A549 (cell line): ENCODE results near the gene MAP1LC3B2. TPM values are rescaled to one million over a fixed set of nuclear protein-coding genes. Genes with fewer than 3 reads are reported as not detected.

Experiments used
- ATAC-seq, 2 experiments: fragments of 200-7000 bp in 1 of 2; fragments of >200 bp in 1 of 2; cut with Nextera tagmentation in 1 of 2; cut with Tn5 transposase in 1 of 2; 3 replicates each; pipeline versions ENCODE4 v1.8.0 to v1.9.1; 2018 to 2020; ENCODE audit warnings: mild to moderate bottlenecking in 1 of 2, moderate library complexity in 1 of 2
- CTCF ChIA-PET: fragments of 300-600 bp; sonication (Branson Sonifier 250); formaldehyde crosslinking; extraction: SDS; loops from one replicate; lab custom pipeline; 2021; ENCODE audit warnings: antibody characterized with exemption, inconsistent platforms; lab: Yijun Ruan, JAX
- POLR2A ChIA-PET: fragments of 350-600 bp; formaldehyde crosslinking; extraction: SDS; loops from one replicate; lab custom pipeline; 2021; ENCODE audit warnings: antibody characterized with exemption, inconsistent platforms; lab: Yijun Ruan, JAX
- DNase-seq, 2 experiments: peaks; one replicate each; pipeline versions ENCODE4 v3.0.0 to v3.0.0-alpha.2; 2011 to 2016; ENCODE audit warnings: low read depth in 1 of 2, low spot score in 1 of 2
- FAIRE-seq: peaks from 2 replicates; lab custom pipeline; 2011; peaks lifted over from hg19 to GRCh38; lab: Jason Lieb, UNC
- H3K27ac ChIP-seq, 2 experiments: fragments of >200 bp; sonication (Bioruptor Twin); formaldehyde crosslinking; 3 replicates each; pipeline ENCODE4 v1.5.1; 2016 to 2017
- H3K4me1 ChIP-seq: fragments of >200 bp; sonication (Bioruptor Twin); formaldehyde crosslinking; 3 replicates; pipeline ENCODE4 v1.6.1; 2016
- H3K4me2 ChIP-seq: fragments of >200 bp; sonication (Bioruptor Twin); formaldehyde crosslinking; 3 replicates; pipeline ENCODE4 v1.6.1; 2016
- H3K4me3 ChIP-seq: fragments of >200 bp; sonication (Bioruptor Twin); formaldehyde crosslinking; 3 replicates; pipeline ENCODE4 v1.5.1; 2016
- H3K9me3 ChIP-seq: fragments of >200 bp; sonication (Bioruptor Twin); formaldehyde crosslinking; 3 replicates; pipeline ENCODE4 v1.6.1; 2016
- CHD2 ChIP-seq: fragments of 150-350 bp; IDR thresholded peaks from 2 replicates; pipeline ENCODE4 v1.6.1; 2014; ENCODE audit warnings: low read length; ENCODE audit not compliant: partially characterized antibody
- EHF ChIP-seq: fragments of 250-450 bp; sonication (Bioruptor Pico); IDR thresholded peaks from 2 replicates; pipeline ENCODE4 v1.5.0; 2020; ENCODE audit warnings: mild to moderate bottlenecking
- ESRRA ChIP-seq: fragments of 150-350 bp; IDR thresholded peaks from 2 replicates; pipeline ENCODE4 v1.6.1; 2014; ENCODE audit warnings: mild to moderate bottlenecking, low read length, borderline replicate concordance
- FOSB ChIP-seq: fragments of 250-450 bp; sonication (Bioruptor Pico); IDR thresholded peaks from 2 replicates; pipeline ENCODE4 v1.5.0; 2020; ENCODE audit warnings: mild to moderate bottlenecking, moderate library complexity
- FOSL2 ChIP-seq, 2 experiments: fragments of 450-650 bp in 1 of 2; fragments of >200 bp in 1 of 2; sonication (Bioruptor Twin) in 1 of 2; formaldehyde crosslinking; IDR thresholded peaks; 2 replicates each; pipeline versions ENCODE4 v1.5.0 to v1.6.1; 2016 to 2020; ENCODE audit warnings: mild to moderate bottlenecking in 1 of 2, moderate library complexity in 1 of 2
- GATA3 ChIP-seq: IDR thresholded peaks from 2 replicates; pipeline ENCODE4 v1.6.1; 2012; ENCODE audit warnings: borderline replicate concordance
- HDAC2 ChIP-seq: fragments of 200-600 bp; sonication (generic); IDR thresholded peaks from 2 replicates; pipeline ENCODE4 v1.6.1; 2016
- HES2 ChIP-seq: fragments of >200 bp; sonication (Bioruptor Twin); formaldehyde crosslinking; IDR thresholded peaks from 2 replicates; pipeline ENCODE4 v1.6.1; 2016
- HEYL ChIP-seq: fragments of 250-450 bp; sonication (Bioruptor Pico); IDR thresholded peaks from 2 replicates; pipeline ENCODE4 v1.8.0; 2021; ENCODE audit warnings: mild to moderate bottlenecking, moderate library complexity
- HMGXB4 ChIP-seq: fragments of 250-450 bp; sonication (Bioruptor Pico); IDR thresholded peaks from 2 replicates; pipeline ENCODE4 v1.5.0; 2021; ENCODE audit warnings: mild to moderate bottlenecking, moderate library complexity, borderline replicate concordance
- HOXA7 ChIP-seq: fragments of 250-450 bp; sonication (Bioruptor Pico); IDR thresholded peaks from 2 replicates; pipeline ENCODE4 v1.5.0; 2020; ENCODE audit warnings: mild to moderate bottlenecking, moderate library complexity
- KDM1A ChIP-seq: fragments of 200-600 bp; sonication (generic); IDR thresholded peaks from 2 replicates; pipeline ENCODE4 v1.6.1; 2016; ENCODE audit warnings: low read depth, mild to moderate bottlenecking
- MAZ ChIP-seq: fragments of 150-350 bp; IDR thresholded peaks from 2 replicates; pipeline ENCODE4 v1.6.1; 2014; ENCODE audit warnings: antibody characterized with exemption, low read depth, low read length, borderline replicate concordance
- MYC ChIP-seq: IDR thresholded peaks from 2 replicates; pipeline ENCODE4 v1.6.1; 2012; ENCODE audit warnings: mild to moderate bottlenecking, inconsistent platforms, low read length, improper control_type of control experiment, borderline replicate concordance
- NPAS2 ChIP-seq: fragments of 250-450 bp; sonication (Bioruptor Pico); IDR thresholded peaks from 2 replicates; pipeline ENCODE4 v1.8.0; 2022; ENCODE audit warnings: mild to moderate bottlenecking, moderate library complexity, borderline replicate concordance
- NR3C1 ChIP-seq: fragments of >200 bp; sonication (Bioruptor Twin); formaldehyde crosslinking; IDR thresholded peaks from 3 replicates; pipeline ENCODE4 v1.6.1; 2017
- RAD21 ChIP-seq, 2 experiments: fragments of >200 bp in 1 of 2; sonication (Bioruptor Twin) in 1 of 2; formaldehyde crosslinking in 1 of 2; IDR thresholded peaks in 1 of 2; conservative IDR thresholded peaks in 1 of 2; 2 replicates in 1 of 2; 3 replicates in 1 of 2; pipeline ENCODE4 v1.6.1; 2012 to 2018; ENCODE audit warnings: inconsistent platforms in 1 of 2
- RCOR1 ChIP-seq: fragments of 150-350 bp; IDR thresholded peaks from 2 replicates; pipeline ENCODE4 v1.6.1; 2014; ENCODE audit warnings: antibody characterized with exemption, low read length, low read depth
- RNF2 ChIP-seq: fragments of 200-600 bp; sonication (generic); IDR thresholded peaks from 2 replicates; pipeline ENCODE4 v1.6.1; 2016; ENCODE audit warnings: low read depth, mild to moderate bottlenecking, antibody characterized with exemption, moderate library complexity, borderline replicate concordance
- SMC3 ChIP-seq: fragments of >200 bp; sonication (Bioruptor Twin); formaldehyde crosslinking; IDR thresholded peaks from 3 replicates; pipeline ENCODE4 v1.6.1; 2018; ENCODE audit warnings: inconsistent platforms
- TFCP2L1 ChIP-seq: fragments of 250-450 bp; sonication (Bioruptor Pico); IDR thresholded peaks from 2 replicates; pipeline ENCODE4 v1.5.0; 2021; ENCODE audit warnings: mild to moderate bottlenecking
- USF2 ChIP-seq: fragments of 450-650 bp; IDR thresholded peaks from 2 replicates; pipeline ENCODE4 v1.6.1; 2014; ENCODE audit warnings: antibody characterized with exemption
- ZFP36 ChIP-seq: fragments of 450-650 bp; IDR thresholded peaks from 2 replicates; pipeline ENCODE4 v1.6.1; 2014; ENCODE audit warnings: borderline replicate concordance; ENCODE audit not compliant: partially characterized antibody
- ZNF302 ChIP-seq: fragments of 250-450 bp; sonication (Bioruptor Pico); IDR thresholded peaks from 2 replicates; pipeline ENCODE4 v1.9.0; 2021; ENCODE audit warnings: inconsistent platforms, mild to moderate bottlenecking, moderate library complexity
- WGBS: methylation state at CpG from one replicate; pipeline ENCODE4 v1.1.6; 2017; ENCODE audit errors: missing lambda C conversion rate; 5-methylcytosine and 5-hydroxymethylcytosine counted together
- polyA plus RNA-seq, 4 experiments: library from polyadenylated mRNA; depleted of rRNA in 3 of 4; stranded (reverse); fragments of >200 nt; fragmentation: RNase III in 1 of 4; extraction: RNeasy Plus Mini Kit Qiagen cat#74134 plus additional on column Dnase treatment in 1 of 4; gene quantifications; 2 replicates in 3 of 4; 3 replicates in 1 of 4; pipeline ENCODE4 v1.2.3, GENCODE V29; 2011 to 2017
- TF ChIP-seq, protein P1 (sequence below): IDR thresholded peaks from 2 replicates; pipeline ENCODE4 v1.6.1; 2012

Gene MAP1LC3B2
- polyA plus RNA-seq, 2 of the 4 experiments (the other 2 are of a cell fraction): 2.1 to 2.8 TPM

GRCh38 chr12:116537101-116537904, 21.9 kb upstream of the MAP1LC3B2 start:
- ATAC-seq (no peak), DNase-seq (no peak), FAIRE-seq (no peak)
- H3K27ac ChIP-seq: peak overlapping the region in 1 of 2 experiments; percentile 19; a peak in 1 of 6 replicates
- ChIA-PET CTCF (interaction anchor here (1.7 kb wide), 1 partner anchor 137 kb away, joined by 4 read pairs; no protein-coding TSS in a partner anchor), POLR2A (no interaction called here)
- no peak overlapping the region for H3K4me3 ChIP-seq
- H3K9me3 ChIP-seq: no peaks in the 10 kb centered on the region
- H3K4me1 ChIP-seq: peaks cover 31% of the 10 kb centered on the region
- 90% methylated on average over 15 of the region's 15 CpGs for WGBS
- no peak for TF ChIP-seq CHD2
- TF ChIP-seq HMGXB4 (CRISPR knock-in tag): no peak
- no peak for TF ChIP-seq TFCP2L1 (CRISPR knock-in tag)
- no peak for TF ChIP-seq MYC
- no peak for TF ChIP-seq NR3C1
- TF ChIP-seq KDM1A: no peak
- no peak for TF ChIP-seq MAZ
- no peak for TF ChIP-seq ESRRA
- TF ChIP-seq, protein P1, sequence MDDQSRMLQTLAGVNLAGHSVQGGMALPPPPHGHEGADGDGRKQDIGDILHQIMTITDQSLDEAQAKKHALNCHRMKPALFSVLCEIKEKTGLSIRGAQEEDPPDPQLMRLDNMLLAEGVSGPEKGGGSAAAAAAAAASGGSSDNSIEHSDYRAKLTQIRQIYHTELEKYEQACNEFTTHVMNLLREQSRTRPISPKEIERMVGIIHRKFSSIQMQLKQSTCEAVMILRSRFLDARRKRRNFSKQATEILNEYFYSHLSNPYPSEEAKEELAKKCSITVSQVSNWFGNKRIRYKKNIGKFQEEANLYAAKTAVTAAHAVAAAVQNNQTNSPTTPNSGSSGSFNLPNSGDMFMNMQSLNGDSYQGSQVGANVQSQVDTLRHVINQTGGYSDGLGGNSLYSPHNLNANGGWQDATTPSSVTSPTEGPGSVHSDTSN: no peak
- no peak for TF ChIP-seq SMC3
- TF ChIP-seq HDAC2: no peak
- TF ChIP-seq HES2: no peak
- no peak for TF ChIP-seq FOSB (CRISPR knock-in tag)
- no peak for TF ChIP-seq ZFP36
- no peak for TF ChIP-seq EHF
- TF ChIP-seq USF2: no peak
- no peak for TF ChIP-seq RNF2
- TF ChIP-seq ZNF302 (CRISPR knock-in tag): no peak
- TF ChIP-seq HOXA7 (CRISPR knock-in tag): no peak
- no peak overlapping the region for H3K4me2 ChIP-seq

GRCh38 chr12:116538076-116538591, 21.0 kb upstream of the MAP1LC3B2 start:
- no peak for DNase-seq
- Histone ChIP-seq H3K9me3 (no peaks in the 10 kb centered on the region), H3K4me3 (no peak overlapping the region), H3K4me1 (peaks cover 34% of the 10 kb centered on the region), H3K27ac (peak overlapping the region in 1 of 2 experiments; percentile 59; a peak in 2 of 6 replicates), H3K4me2 (no peak overlapping the region)
- ChIA-PET CTCF (interaction anchor here (0.6 to 1.7 kb wide), 3 partner anchors 62 to 540 kb away, joined by 3 to 4 read pairs (median 3); no protein-coding TSS in a partner anchor), POLR2A (no interaction called here)
- 53% methylated on average over 1 of the region's 1 CpG for WGBS
- TF ChIP-seq EHF (no peak), HMGXB4 (CRISPR knock-in tag) (no peak), RAD21 (conservative IDR thresholded peaks at IDR 0.05 in 1 of 2, IDR thresholded peaks at IDR 0.05 in 1 of 2) (no peak), FOSL2 (IDR thresholded peaks at IDR 0.05) (no peak), FOSL2 (CRISPR knock-in tag; IDR thresholded peaks at IDR 0.05) (no peak), HEYL (CRISPR knock-in tag) (no peak), GATA3 (no peak), NPAS2 (CRISPR knock-in tag) (no peak), RCOR1 (no peak)
- ATAC-seq: no peak
- FAIRE-seq: no peak
